GM12878 (cell line): ENCODE data around the gene TTC39C.

ENCODE experiments used
- CHD4 ChIP-seq: fragments of 200-600 bp; sonication (generic); IDR thresholded peaks from 2 replicates; pipeline ENCODE4 v1.6.1; 2016; ENCODE audit warnings: mild to moderate bottlenecking
- EGR1 ChIP-seq, 2 experiments: IDR thresholded peaks; 1 replicate in 1 of 2; 2 replicates in 1 of 2; pipeline ENCODE4 v1.6.1; 2011 to 2012; ENCODE audit warnings: low read depth in 2 of 2, low read length in 2 of 2, borderline replicate concordance in 1 of 2, mild to moderate bottlenecking in 1 of 2, moderate library complexity in 1 of 2
- EZH2 ChIP-seq: IDR thresholded peaks from 2 replicates; pipeline ENCODE4 v1.6.1; 2012; ENCODE audit warnings: low read depth, mild to moderate bottlenecking, control low read depth, inconsistent platforms, low read length, borderline replicate concordance; ENCODE audit not compliant: control insufficient read depth
- FOXK2 ChIP-seq: fragments of 450-650 bp; IDR thresholded peaks from 2 replicates; pipeline ENCODE4 v1.6.1; 2017; ENCODE audit warnings: mild to moderate bottlenecking, moderate library complexity
- HCFC1 ChIP-seq: fragments of 150-350 bp; IDR thresholded peaks from 2 replicates; pipeline ENCODE4 v1.6.1; 2014; ENCODE audit warnings: low read length
- POLR2A ChIP-seq: IDR thresholded peaks from 2 replicates; pipeline ENCODE4 v1.6.1; 2011; ENCODE audit warnings: low read depth, mild to moderate bottlenecking, low read length
- RAD21 ChIP-seq: IDR thresholded peaks from 2 replicates; pipeline ENCODE4 v1.6.1; 2011; ENCODE audit warnings: mild to moderate bottlenecking, low read depth, low read length, moderate library complexity; ENCODE audit not compliant: insufficient read depth
- RB1 ChIP-seq: fragments of 450-650 bp; formaldehyde crosslinking; IDR thresholded peaks from 2 replicates; pipeline ENCODE4 v1.6.1; 2017; ENCODE audit warnings: mild to moderate bottlenecking, borderline replicate concordance
- ZZZ3 ChIP-seq: IDR thresholded peaks from 2 replicates; pipeline ENCODE4 v1.6.1; 2011; ENCODE audit warnings: low read depth; ENCODE audit not compliant: control insufficient read depth, insufficient read length
- TF ChIP-seq, protein P1 (sequence below): fragments of 450-650 bp; IDR thresholded peaks from 2 replicates; pipeline ENCODE4 v1.6.1; 2017; ENCODE audit warnings: borderline replicate concordance
- TF ChIP-seq, protein P2 (sequence below), 3 experiments: IDR thresholded peaks in 2 of 3; conservative IDR thresholded peaks in 1 of 3; 2 replicates each; pipeline ENCODE4 v1.5.1; 2011; ENCODE audit warnings: low read depth in 3 of 3, low read length in 3 of 3, mild to moderate bottlenecking in 3 of 3, control low read depth in 2 of 3, moderate library complexity in 2 of 3, inconsistent platforms in 1 of 3, mixed read lengths in 1 of 3; ENCODE audit not compliant: control insufficient read depth in 2 of 3, insufficient read depth in 1 of 3; ENCODE audit errors: extremely low read depth in 1 of 3
- TF ChIP-seq, protein P3 (sequence below): IDR thresholded peaks from 2 replicates; pipeline ENCODE4 v1.6.1; 2011; ENCODE audit warnings: borderline replicate concordance, low read depth, mild to moderate bottlenecking, moderate library complexity, low read length; ENCODE audit not compliant: insufficient read depth, poor library complexity, severe bottlenecking

DNA sequence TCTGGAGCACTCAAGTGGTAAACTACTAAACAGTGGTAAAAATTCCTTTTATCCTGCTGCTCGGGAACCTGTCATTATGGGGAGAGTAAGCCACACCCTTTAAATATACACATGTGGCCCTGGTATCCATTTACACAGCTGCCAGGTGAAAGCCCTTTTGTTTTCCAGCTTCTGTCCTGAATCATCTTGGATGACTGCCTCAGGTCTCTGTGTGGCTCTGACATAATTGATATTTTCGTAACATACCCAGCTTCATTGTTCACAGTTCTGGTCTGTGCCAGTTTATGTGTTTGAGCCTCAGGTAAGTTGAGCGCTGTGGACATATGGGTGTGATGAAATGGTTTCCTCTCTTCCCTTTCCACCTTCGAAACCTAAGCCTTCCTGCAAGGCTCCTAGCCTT is 15.7 kb upstream of the TTC39C start:
- TF ChIP-seq RAD21, result no peak
- TF ChIP-seq POLR2A, result no peak
- TF ChIP-seq, protein P1, sequence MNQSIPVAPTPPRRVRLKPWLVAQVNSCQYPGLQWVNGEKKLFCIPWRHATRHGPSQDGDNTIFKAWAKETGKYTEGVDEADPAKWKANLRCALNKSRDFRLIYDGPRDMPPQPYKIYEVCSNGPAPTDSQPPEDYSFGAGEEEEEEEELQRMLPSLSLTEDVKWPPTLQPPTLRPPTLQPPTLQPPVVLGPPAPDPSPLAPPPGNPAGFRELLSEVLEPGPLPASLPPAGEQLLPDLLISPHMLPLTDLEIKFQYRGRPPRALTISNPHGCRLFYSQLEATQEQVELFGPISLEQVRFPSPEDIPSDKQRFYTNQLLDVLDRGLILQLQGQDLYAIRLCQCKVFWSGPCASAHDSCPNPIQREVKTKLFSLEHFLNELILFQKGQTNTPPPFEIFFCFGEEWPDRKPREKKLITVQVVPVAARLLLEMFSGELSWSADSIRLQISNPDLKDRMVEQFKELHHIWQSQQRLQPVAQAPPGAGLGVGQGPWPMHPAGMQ, result no peak
- TF ChIP-seq FOXK2, result no peak
- TF ChIP-seq, protein P2, sequence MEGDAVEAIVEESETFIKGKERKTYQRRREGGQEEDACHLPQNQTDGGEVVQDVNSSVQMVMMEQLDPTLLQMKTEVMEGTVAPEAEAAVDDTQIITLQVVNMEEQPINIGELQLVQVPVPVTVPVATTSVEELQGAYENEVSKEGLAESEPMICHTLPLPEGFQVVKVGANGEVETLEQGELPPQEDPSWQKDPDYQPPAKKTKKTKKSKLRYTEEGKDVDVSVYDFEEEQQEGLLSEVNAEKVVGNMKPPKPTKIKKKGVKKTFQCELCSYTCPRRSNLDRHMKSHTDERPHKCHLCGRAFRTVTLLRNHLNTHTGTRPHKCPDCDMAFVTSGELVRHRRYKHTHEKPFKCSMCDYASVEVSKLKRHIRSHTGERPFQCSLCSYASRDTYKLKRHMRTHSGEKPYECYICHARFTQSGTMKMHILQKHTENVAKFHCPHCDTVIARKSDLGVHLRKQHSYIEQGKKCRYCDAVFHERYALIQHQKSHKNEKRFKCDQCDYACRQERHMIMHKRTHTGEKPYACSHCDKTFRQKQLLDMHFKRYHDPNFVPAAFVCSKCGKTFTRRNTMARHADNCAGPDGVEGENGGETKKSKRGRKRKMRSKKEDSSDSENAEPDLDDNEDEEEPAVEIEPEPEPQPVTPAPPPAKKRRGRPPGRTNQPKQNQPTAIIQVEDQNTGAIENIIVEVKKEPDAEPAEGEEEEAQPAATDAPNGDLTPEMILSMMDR (IDR thresholded peaks at IDR 0.05 in 2 of 3, conservative IDR thresholded peaks at IDR 0.05 in 1 of 3; ENCODE audit: control insufficient read depth in 2 of 3, extremely low read depth in 1 of 3, insufficient read depth in 1 of 3, low read depth in 3 of 3, low read length in 3 of 3), result no peak
- no peak for TF ChIP-seq EGR1 (IDR thresholded peaks at IDR 0.05; ENCODE audit: borderline replicate concordance in 1 of 2, low read depth in 2 of 2, low read length in 2 of 2)
- no peak for TF ChIP-seq HCFC1
- TF ChIP-seq EZH2, result no peak
- TF ChIP-seq ZZZ3, result no peak
- TF ChIP-seq CHD4, result no peak
- TF ChIP-seq, protein P3, sequence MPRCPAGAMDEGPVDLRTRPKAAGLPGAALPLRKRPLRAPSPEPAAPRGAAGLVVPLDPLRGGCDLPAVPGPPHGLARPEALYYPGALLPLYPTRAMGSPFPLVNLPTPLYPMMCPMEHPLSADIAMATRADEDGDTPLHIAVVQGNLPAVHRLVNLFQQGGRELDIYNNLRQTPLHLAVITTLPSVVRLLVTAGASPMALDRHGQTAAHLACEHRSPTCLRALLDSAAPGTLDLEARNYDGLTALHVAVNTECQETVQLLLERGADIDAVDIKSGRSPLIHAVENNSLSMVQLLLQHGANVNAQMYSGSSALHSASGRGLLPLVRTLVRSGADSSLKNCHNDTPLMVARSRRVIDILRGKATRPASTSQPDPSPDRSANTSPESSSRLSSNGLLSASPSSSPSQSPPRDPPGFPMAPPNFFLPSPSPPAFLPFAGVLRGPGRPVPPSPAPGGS, result no peak
- no peak for TF ChIP-seq RB1
